Measurements from ENCODE around the gene MARCOL.

Gene MARCOL, protein sequence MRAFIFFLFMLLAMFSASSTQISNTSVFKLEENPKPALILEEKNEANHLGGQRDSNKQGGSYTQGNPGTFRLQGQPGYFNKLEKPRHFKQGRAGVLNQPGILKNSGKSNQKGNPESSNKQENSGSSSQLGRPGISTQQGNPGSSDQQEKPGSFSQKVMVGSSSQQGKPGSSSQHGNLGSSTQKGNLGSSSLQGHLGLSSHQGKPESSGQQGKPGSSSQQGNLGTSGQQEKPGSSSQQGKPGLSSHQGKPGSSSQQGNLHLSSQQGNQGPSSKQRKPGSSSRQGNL

DNA sequence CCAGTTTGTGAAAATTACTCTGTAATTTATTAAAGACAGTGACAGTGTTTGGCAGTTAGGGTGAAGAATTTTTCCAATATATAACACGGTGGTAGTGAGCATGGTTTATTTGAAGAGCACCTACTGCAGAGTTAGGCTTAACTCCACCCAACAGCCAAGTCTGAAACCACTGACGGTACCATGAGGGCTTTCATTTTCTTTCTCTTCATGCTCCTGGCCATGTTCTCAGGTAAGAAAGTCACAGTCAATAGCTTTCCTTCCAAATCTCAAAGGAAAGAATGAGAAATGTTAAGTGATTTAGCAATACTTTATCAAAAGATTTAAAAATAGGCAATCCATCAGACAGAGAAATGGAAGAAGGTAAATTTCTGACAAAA lies at the start of gene MARCOL:
Gene MARCOL, plus strand, starts transcription at position 108 of the 377 bp plus-strand sequence. Its CDS starts 73 bp downstream, at position 181.
- no peak for DNase-seq

DNA sequence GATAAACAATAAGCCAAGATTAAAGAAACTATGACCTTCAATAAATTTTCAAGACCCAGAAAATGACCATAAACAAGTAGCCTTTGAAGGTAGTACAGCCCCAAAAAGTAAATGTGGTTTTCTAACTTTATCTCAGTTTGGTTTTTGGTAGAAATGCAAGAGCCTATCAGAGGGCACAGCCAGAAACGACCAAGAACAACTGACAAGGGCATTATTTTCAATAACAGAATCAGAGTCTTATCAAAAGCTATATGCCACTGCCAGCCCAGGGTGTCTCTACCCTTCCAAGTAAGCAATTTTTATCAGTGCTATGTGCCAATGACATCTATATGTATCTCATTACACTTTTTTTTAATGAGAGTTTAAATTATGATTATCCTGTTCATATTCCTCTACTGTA lies 47.3 kb upstream of the MARCOL start:
- DNase-seq, result no peak

DNA sequence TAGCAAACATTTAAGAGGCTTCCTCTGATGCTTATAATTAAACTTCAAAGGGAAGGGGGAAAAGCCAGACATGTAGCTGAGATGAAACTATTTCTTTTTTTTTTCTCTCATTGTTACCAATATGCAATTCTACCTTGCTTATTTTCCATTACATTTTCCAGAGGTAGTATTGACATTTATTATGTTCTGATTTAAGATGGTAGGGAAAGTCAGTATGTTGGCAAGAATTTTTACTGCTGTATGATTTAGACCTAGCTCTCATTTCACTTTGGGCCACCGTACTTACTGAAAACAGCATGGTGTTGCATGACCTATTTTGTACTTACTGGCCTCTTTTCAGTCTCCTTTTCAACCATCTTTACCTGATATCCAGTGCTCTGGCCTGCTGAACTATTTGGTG lies 45.1 kb upstream of the MARCOL start:
- no peak for DNase-seq

DNA sequence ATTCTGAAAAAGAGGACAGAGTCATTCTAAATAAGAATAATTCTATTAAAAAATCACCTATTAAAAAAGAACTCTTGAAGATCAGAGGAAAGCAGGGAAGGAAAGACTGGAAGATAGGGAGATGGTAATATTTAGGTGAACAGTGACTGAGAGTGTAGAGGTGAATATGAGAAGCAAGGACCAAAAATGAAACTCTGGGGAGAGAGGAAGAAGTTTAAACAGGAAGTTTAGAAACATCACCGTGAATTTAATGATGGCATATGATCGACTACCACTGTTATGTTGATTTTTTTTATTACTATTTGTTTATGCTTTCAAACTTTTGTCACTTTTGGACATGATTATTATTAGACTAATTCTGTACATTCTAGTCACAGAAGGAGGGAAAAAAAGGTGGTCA lies 37.2 kb upstream of the MARCOL start:
- no peak for DNase-seq

DNA sequence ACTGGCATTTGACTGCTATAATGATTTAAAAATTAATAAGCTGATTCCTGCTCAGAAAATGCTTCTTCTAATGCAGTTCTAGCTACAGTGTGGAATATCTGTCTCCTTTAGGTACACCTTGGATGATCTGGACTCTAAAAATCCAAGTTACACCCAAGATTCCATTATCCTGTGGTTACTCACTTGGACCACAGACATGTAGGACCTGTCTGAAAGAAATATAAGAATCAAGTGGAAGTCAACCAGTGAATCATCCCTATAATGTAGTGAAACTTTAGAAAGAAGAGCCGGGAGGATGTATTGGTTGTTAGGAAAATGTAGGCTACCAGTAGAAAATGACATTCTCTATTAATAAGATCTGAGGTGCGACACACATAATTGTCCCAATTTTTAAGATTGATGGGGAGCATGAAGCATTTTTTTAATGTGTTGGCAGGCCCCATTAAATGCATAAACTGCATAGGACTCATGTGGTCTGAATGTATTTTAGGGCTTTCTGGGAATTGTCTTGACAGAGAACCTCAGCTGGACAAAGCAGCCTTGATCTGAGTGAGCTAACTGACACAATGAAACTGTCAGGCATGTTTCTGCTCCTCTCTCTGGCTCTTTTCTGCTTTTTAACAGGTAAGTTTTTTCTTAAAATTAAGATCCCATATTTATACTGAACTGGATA lies 35.7 kb upstream of the MARCOL start, which contains the start of gene SPINK6:
Gene SPINK6, plus strand, starts transcription at position 512 of the 673 bp plus-strand sequence. Its CDS starts 55 bp downstream, at position 567.
- DNase-seq, result no peak

DNA sequence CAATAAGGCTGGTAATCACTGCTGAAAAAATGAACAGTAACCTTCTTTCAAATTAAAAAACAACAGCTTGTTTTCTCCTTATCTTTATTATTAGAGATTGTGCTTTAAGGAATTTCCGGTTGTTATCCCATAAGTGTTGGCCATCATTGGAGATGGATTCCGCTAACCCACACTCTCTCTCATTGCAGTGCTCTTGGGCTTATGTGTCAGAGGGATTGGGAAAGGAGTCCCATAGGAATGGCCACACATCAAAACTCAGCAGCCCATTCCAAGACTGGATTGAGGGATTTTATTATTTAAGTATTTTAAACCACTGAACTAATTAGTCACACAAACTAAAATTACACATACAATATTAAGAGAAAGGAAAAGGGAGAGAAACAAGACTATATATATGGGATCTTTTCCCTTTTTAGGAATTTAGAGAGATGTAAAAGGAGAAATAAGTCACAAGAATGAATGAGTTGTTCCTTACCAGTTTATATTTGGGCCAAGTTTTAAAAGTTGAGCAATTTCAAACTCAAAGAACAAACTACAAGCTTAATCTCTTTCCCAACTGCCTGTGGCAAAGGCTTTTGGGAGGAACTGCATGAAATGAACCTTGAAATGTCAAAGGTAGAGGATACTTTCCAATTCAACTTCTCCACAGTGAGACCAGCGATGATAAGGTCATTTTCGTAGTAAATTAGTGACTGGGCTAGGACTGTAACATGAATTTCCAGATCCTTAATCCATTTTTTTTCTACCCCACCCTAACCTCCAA lies 33.1 kb upstream of the MARCOL start:
- no peak for DNase-seq

DNA sequence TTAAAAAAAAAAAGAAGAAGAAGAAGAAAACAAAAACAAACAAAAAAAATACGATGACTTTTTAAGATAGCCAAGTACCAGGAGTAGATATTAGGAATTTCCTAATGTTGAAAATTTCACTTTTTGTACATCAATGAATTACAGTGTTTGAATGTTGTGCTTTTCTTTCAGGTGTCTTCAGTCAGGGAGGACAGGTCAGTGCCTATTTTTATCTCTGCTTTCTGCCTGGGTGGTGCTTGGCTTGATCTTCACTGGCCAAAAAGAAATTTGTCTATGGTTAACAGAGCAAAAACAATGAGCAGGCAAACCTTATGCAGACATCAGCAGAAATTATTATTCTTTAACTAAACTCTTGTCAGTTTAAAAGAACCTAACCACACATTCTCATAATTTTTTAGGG lies 32.5 kb upstream of the MARCOL start:
- no peak for DNase-seq

DNA sequence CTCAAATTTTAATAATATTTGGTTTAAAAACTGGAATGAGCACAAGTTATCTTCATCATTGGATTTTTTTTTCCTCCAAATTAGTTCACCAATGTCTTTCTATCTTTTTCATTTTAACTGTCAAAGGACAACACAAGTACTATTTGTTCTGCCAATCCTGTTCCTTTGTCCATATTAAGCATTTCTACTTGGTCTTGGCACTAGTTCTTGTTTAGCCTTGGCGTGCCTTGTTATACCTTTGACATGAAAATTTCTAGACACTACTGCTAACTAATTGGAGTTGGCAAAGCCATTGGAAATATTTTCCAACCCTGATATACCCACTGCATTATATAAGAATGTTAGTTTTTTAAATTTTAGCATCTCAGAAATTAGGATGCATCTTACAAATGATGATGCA lies 31.7 kb upstream of the MARCOL start:
- no peak for DNase-seq

DNA sequence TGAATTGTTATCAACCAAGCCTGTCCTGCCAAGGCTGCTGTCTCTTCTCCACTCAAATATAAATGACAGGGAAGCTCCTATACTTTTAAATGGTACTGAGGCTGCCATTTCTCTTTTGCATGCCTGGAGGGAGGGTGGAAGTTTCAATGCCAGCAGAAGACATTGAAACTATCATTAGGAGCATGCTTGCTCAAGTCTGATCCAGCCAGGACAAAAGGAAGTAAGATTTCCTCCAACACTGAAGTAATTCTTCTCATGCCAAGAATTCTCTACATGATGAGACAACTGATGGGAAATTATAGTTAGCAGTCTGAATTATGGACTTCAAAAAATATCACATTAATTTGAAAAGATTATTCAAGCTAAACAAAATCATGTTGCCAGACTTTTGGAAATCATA lies 30.1 kb upstream of the MARCOL start:
- DNase-seq, result no peak

DNA sequence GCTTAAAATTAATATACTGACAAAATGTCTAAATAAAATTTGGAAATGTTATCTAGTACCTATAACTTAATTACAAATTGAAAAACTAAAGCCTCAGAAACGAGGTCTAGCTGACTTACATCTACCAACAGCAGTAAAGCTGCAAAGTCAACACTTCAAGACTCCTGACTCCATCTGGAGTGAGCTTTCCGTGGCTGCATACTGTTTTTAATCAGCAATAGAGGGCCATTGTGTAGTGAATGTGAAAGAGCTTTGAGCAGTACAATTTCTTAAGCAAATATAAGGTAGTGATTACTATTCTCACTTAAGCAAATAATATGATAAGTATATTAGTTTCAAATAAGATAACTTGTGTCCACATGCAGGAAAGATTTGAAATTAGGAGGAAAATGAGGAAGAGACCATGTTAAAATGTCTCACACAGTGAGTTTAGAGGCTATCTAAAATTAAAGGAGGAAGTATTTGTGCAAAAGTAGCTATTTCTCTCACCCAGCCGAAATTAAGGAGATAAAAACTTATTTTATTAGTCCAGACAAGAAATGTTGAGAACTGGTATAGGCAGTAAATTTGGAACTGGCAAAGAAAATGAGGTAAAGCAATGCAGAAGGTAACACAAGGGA lies 29.1 kb upstream of the MARCOL start:
- DNase-seq, result no peak

DNA sequence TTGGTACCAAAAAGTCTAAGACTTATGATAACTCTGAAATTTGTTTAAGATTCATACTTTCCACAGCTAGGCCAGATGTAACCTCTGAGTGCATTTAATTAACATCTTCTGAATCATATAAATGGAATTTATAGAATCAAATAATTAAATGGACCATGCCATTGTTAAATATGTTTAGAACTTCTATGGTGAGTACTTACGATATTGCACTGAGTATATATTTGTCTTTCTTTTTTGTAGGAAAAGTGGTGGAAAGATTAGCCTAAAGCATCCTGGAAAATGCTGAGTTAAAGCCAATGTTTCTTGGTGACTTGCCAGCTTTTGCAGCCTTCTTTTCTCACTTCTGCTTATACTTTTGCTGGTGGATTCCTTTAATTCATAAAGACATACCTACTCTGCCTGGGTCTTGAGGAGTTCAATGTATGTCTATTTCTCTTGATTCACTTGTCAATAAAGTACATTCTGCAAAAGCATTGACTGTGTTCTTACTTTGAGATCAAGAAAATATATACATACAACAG lies 23.6 kb upstream of the MARCOL start:
- DNase-seq, result no peak

DNA sequence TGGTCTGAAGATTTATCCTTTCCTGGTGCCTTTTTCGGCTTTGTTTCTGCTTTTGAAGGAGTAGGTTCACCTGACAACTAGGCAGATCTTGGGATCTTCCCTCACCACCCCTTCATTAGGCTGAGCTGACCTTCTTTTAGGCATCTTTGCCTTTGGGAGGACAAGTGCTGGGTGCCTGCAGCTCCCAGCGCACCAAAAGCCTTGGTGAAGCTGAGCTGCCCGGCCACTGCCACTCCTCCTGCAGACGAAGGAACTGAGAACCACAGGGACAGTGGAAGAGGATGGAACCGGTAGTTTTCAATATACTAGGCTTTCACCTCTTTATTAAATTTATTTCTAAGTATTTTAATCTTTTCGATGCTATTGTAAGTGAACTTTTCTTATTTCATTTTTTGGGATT lies 16.8 kb upstream of the MARCOL start:
- no peak for DNase-seq

DNA sequence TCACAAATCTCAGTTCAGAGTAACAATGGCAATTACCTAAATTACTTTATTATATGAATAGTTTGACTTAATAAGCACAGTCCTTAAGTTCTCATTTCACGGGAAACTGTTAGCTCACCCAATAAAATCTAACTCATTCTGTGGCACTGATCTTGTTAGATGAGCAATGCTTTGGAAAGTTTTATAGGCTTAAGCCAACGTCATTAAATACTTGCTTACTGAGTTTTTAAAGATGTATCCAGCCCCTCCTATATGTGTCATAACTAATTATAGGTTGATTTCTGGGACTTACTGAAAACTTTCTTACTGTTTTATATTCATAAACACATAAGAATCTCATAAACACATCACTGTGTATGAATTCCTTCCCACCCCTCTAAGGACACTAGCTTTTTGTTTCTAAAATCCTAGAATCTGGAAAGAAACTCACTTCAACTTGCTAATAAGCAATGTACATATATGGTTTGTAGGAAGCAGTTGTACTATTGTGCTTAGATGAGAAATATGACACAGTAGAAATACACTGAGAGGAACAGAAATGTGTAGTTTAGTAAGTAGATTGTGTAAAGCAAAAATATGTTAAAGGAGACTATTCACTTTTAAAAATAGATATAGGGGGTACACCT lies 14.1 kb upstream of the MARCOL start:
- no peak for DNase-seq

DNA sequence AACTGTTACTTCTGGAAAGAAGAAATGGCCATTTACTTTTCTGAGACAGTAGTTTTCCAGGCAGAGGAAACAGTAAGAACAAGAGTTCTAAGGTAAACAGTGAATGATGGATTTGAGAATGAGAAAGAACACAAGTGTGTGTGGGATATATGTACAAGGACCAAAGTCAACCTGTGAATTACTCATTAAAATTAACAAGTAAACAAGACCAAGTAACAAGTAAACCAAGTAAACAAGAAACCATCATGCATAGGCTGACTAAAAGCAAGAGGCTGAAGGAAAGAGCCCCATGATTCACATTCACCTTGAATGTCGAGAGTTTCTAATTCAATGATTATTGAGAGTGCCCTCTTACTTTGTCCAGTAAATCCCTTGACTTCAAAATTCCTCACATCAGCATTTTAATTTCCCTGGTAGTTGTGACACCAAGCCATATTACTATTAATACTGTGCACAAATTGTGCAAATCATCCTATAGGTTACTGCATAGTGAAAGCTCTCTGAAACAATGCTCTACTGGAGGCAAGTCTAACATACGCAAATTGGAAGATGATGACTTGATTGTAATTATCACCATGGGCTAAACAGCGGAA lies 9.8 kb upstream of the MARCOL start:
- no peak for DNase-seq

DNA sequence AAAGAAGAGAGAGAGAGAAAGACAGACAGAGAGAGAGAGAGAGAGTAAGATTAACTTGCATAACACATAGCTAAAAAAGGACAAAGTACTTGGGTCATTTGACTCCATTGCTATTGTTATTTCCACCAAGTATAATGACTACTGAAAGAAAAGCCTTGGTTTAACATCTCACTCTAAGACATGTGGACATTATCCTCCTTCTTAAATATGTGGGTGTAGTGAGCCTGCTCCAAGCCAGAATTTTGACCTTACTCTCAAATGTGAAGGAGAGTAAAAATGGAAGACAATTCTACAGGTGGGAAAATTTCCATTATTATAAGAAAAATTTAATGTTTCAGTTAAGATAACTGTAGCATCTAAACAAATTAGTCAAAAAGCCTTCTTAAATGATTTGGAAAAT lies 8.5 kb upstream of the MARCOL start:
- DNase-seq, result no peak

DNA sequence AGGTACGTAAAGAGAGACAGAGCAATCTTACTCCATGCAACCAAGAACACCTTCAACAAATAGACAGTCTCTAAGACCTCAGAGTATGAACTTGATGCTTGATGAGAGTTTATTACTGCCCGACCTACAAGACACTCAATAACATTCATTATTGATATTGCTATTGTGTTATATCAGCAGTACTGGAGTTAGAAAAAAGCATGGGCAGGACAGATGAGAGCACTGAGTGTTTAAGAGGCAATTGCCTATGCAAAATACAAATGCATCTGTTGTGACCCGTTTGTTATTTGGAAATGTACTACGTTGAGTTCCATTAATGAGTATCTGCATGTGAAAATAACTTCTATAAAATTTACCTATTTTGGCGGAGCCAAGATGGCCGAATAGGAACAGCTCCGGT lies 8.1 kb upstream of the MARCOL start:
- no peak for DNase-seq

DNA sequence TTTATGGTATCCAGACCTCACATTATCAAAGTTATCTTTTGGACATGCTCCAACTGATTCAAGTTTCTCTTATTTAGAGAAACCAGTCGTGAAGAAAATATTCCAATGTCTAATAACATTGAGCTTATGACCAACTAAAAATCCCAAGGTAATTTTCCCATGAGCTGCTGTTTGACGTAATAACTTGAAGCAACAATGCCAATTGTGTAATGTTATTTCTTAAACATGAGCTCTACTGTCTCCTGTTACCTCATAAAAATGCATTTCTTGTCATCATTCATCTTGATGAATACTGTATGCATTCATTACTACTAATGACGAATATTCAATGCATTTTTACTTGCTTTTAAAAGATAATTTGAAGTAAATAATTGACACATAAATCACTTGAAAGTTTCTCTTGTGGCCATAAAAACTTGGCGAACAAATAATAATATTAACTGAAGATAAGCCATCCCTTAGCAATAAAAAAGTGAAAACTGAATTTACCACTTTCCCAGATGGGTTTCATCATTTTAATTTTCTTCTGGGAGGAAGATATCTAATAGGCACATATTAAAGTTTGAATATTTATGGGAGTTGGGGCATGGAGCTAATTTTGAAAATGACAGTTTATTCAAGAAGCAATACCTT lies 424 bp upstream of the MARCOL start:
- no peak for DNase-seq

DNA sequence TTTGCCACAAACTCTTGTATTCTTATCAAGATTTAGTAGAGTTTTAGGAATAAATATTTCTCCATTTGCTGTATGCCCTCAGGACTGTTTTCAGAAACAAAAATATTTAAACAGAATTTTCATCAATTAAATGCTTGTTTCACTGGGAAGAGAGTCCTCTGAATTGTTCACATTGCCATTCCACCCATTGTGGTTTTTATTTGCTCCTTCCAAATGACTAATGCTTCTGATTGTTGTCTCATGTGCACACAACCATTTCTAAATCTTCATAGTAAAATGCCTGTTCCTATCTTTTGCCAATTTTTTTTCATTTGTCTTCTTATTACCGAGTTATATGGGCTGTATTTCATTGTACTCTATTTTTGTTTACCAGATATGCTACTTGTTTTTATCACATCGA lies 10.6 kb downstream of the MARCOL start:
- DNase-seq, result no peak

DNA sequence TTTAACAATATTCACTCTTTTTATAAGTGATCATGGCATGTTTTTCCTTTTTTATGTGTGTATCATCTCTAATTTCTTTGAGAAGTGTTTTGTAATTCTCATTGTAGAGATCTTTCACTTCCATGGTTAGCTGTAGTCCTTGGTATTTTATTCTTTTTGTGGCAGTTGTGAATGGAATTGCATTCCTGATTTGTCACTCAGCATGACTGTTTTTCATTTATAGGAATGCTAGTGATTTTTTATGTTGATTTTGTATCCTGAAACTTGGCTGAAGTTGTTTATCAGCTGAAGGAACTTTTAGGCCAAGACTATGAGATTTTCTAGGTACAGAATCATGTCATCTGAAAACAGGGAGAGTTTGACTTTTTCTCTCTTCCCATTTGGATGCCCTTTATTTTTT lies 17.1 kb downstream of the MARCOL start:
- no peak for DNase-seq

DNA sequence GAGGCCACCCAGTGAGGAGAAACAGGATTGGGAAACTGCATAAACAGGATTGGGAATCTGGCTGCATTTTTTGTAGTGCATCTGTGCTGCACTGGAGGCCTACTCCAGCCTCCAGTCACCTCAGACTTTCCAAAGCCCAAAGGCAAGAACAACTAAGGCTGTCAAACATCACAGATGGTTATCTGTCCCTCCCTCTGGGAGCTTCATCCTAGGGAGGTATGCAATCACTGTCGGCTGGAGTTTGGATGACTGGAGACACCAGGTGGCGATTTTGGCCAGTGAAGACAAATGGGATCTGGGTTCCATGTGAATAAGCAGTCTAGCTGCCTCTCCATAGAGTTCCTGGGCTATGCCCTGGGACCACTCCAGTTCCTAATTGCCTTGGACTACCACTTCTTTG lies 21.0 kb downstream of the MARCOL start:
- no peak for DNase-seq

DNA sequence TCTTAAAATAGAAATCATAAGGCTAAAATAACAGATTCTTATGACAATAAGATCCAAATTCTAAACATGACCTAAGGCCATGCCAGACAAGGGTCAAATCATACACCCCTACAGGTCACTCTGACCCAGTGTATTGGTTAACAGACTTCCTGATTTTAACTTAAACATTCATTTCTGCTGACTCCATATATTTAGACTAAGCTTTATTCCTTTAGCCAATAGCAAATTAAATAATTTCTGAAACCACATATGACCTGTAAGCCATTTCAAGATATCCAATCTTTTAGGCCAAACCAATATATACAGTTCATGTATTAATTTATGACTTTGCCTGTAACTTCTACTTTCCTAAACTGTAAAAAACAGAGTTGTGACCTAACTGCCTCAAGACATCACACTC lies 22.9 kb downstream of the MARCOL start:
- no peak for DNase-seq

DNA sequence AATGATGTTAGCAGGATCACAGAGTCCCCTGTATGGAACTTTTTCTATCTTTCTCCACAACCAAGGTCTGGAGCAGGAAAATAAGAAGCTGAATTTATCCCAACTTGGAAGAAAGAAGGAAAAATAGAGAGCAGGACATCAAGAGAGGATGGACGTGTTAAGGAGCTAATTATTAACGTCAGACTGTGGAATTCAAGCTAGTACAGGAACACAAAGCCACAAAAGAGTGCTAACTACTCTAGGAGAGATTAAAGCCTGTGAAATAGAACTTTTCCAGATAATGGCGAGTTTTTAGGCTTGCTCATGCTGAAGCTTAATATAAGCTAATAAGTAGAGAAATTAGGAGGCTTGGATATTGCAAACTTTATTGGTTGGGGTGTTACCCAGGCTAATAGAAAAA lies 29.6 kb downstream of the MARCOL start:
- no peak for DNase-seq

All from NCI-H2081 (cell line).